HUES64 (cell line): ENCODE measurements around the gene AKNA.

Experiments used
- H3K27ac ChIP-seq: 2 replicates; pipeline ENCODE4 v1.7.0; 2013; ENCODE audit warnings: low read depth, low read length, inconsistent platforms
- H3K27me3 ChIP-seq: 2 replicates; pipeline ENCODE4 v1.6.1; 2013; ENCODE audit warnings: mild to moderate bottlenecking, low read length; ENCODE audit not compliant: insufficient read depth
- H3K36me3 ChIP-seq: 2 replicates; pipeline ENCODE4 v1.6.1; 2013; ENCODE audit warnings: mild to moderate bottlenecking, low read length; ENCODE audit not compliant: insufficient read depth
- H3K4me1 ChIP-seq: 2 replicates; pipeline ENCODE4 v1.6.1; 2013; ENCODE audit warnings: mild to moderate bottlenecking, low read length, moderate library complexity; ENCODE audit not compliant: insufficient read depth
- H3K4me3 ChIP-seq: 2 replicates; pipeline ENCODE4 v1.5.1; 2013; ENCODE audit warnings: mild to moderate bottlenecking, low read length, moderate library complexity
- H3K9ac ChIP-seq: 2 replicates; pipeline ENCODE4 v1.6.1; 2013; ENCODE audit warnings: mild to moderate bottlenecking, low read depth, low read length
- H3K9me3 ChIP-seq: 2 replicates; pipeline ENCODE4 v1.6.1; 2013; ENCODE audit warnings: low read depth, low read length; ENCODE audit not compliant: insufficient read depth
- WGBS: fragments of 150-250, 120-280 bp; methylation state at CpG from one replicate; pipeline ENCODE4 v1.1.7; 2013; ENCODE audit warnings: missing lambda C conversion rate; 5-methylcytosine and 5-hydroxymethylcytosine counted together

Gene AKNA

GRCh38 chr9:114314256-114314867 lies 73.4 kb downstream of the AKNA start:
- H3K36me3 ChIP-seq: no peaks in the 10 kb centered on the region
- no peaks in the 10 kb centered on the region for H3K27me3 ChIP-seq
- no peak overlapping the region for H3K9ac ChIP-seq
- WGBS: 89% methylated on average over 7 of the region's 7 CpGs
- H3K9me3 ChIP-seq: no peaks in the 10 kb centered on the region
- H3K4me1 ChIP-seq: no peaks in the 10 kb centered on the region
- H3K27ac ChIP-seq: no peak overlapping the region
- H3K4me3 ChIP-seq: no peak overlapping the region

GRCh38 chr9:114313186-114313585 lies 74.6 kb downstream of the AKNA start:
- Histone ChIP-seq H3K27ac (no peak overlapping the region), H3K4me3 (no peak overlapping the region), H3K36me3 (0 out of 2 replicates have a peak, but pooled peaks cover 6% of the 10 kb centered on the region), H3K4me1 (no peaks in the 10 kb centered on the region), H3K9me3 (no peaks in the 10 kb centered on the region), H3K27me3 (no peaks in the 10 kb centered on the region), H3K9ac (no peak overlapping the region)
- WGBS: 95% methylated on average over 8 of the region's 8 CpGs

GRCh38 chr9:114312513-114312875 lies 75.3 kb downstream of the AKNA start:
- Histone ChIP-seq H3K4me3 (no peak overlapping the region), H3K27me3 (no peaks in the 10 kb centered on the region), H3K36me3 (0 out of 2 replicates have a peak, but pooled peaks cover 6% of the 10 kb centered on the region), H3K27ac (no peak overlapping the region), H3K9ac (no peak overlapping the region), H3K4me1 (no peaks in the 10 kb centered on the region), H3K9me3 (no peaks in the 10 kb centered on the region)
- WGBS: 90% methylated on average over 8 of the region's 8 CpGs

GRCh38 chr9:114311571-114312512 lies 75.9 kb downstream of the AKNA start:
- Histone ChIP-seq H3K27me3 (no peaks in the 10 kb centered on the region), H3K36me3 (0 out of 2 replicates have a peak, but pooled peaks cover 6% of the 10 kb centered on the region), H3K9ac (no peak overlapping the region), H3K27ac (no peak overlapping the region), H3K4me1 (no peaks in the 10 kb centered on the region), H3K9me3 (no peaks in the 10 kb centered on the region), H3K4me3 (no peak overlapping the region)
- WGBS: 95% methylated on average over 28 of the region's 28 CpGs

GRCh38 chr9:114310471-114311450 lies 77.0 kb downstream of the AKNA start:
- no peak overlapping the region for H3K4me3 ChIP-seq
- 88% methylated on average over 20 of the region's 22 CpGs for WGBS
- H3K27ac ChIP-seq: no peak overlapping the region
- H3K27me3 ChIP-seq: no peaks in the 10 kb centered on the region
- H3K9me3 ChIP-seq: no peaks in the 10 kb centered on the region
- H3K4me1 ChIP-seq: no peaks in the 10 kb centered on the region
- H3K9ac ChIP-seq: no peak overlapping the region
- 0 out of 2 replicates have a peak, but pooled peaks cover 6% of the 10 kb centered on the region for H3K36me3 ChIP-seq

GRCh38 chr9:114309096-114309495 lies 78.7 kb downstream of the AKNA start:
- WGBS: 92% methylated on average over 13 of the region's 13 CpGs
- Histone ChIP-seq H3K27me3 (no peaks in the 10 kb centered on the region), H3K4me3 (no peak overlapping the region), H3K4me1 (no peaks in the 10 kb centered on the region), H3K27ac (no peak overlapping the region), H3K9me3 (no peaks in the 10 kb centered on the region), H3K36me3 (0 out of 2 replicates have a peak, but pooled peaks cover 6% of the 10 kb centered on the region), H3K9ac (no peak overlapping the region)

- Histone ChIP-seq H3K9ac (no peak overlapping the region), H3K27ac (no peak overlapping the region), H3K4me3 (no peak overlapping the region), H3K9me3 (no peaks in the 10 kb centered on the region), H3K4me1 (no peaks in the 10 kb centered on the region), H3K27me3 (no peaks in the 10 kb centered on the region), H3K36me3 (0 out of 2 replicates have a peak, but pooled peaks cover 6% of the 10 kb centered on the region)
- 95% methylated on average over 13 of the region's 13 CpGs for WGBS
These were observed 79.3 kb downstream of the AKNA start for GRCh38 chr9:114308361-114308950.

GRCh38 chr9:114307899-114308267 lies 79.9 kb downstream of the AKNA start:
- no peak overlapping the region for H3K4me3 ChIP-seq
- 0 out of 2 replicates have a peak, but pooled peaks cover 6% of the 10 kb centered on the region for H3K36me3 ChIP-seq
- H3K27me3 ChIP-seq: no peaks in the 10 kb centered on the region
- H3K4me1 ChIP-seq: no peaks in the 10 kb centered on the region
- no peaks in the 10 kb centered on the region for H3K9me3 ChIP-seq
- 96% methylated on average over 6 of the region's 6 CpGs for WGBS
- H3K27ac ChIP-seq: no peak overlapping the region
- H3K9ac ChIP-seq: no peak overlapping the region

GRCh38 chr9:114304416-114305188 lies 83.2 kb downstream of the AKNA start:
- no peaks in the 10 kb centered on the region for H3K4me1 ChIP-seq

GRCh38 chr9:114303977-114304376 lies 83.8 kb downstream of the AKNA start:
- Histone ChIP-seq H3K36me3 (peaks cover 16% of the 10 kb centered on the region; the same call in 1 of the 2 replicates), H3K27me3 (no peaks in the 10 kb centered on the region)
- 92% methylated on average over 4 of the region's 4 CpGs for WGBS

More at GRCh38 chr9:114304416-114305188, 83.2 kb downstream of the AKNA start:
- H3K27ac ChIP-seq: no peak overlapping the region
- no peak overlapping the region for H3K4me3 ChIP-seq
- peaks cover 17% of the 10 kb centered on the region; the same call in 1 of the 2 replicates for H3K36me3 ChIP-seq
- 92% methylated on average over 10 of the region's 10 CpGs for WGBS
- H3K9me3 ChIP-seq: no peaks in the 10 kb centered on the region
- no peak overlapping the region for H3K9ac ChIP-seq
- H3K27me3 ChIP-seq: no peaks in the 10 kb centered on the region

More at GRCh38 chr9:114303977-114304376, 83.8 kb downstream of the AKNA start:
- Histone ChIP-seq H3K27ac (no peak overlapping the region), H3K4me3 (no peak overlapping the region), H3K4me1 (no peaks in the 10 kb centered on the region), H3K9ac (no peak overlapping the region), H3K9me3 (no peaks in the 10 kb centered on the region)
